Cerebellar cortex (tissue), 1 donor: ENCODE results near the gene EFCAB7.
"Not testable (repeated sequence)": the region's sequence is repeated elsewhere in the genome, so short reads cannot be mapped to it uniquely, and the experiment has no call there.

Experiments used
- DNase-seq: peaks from one replicate; pipeline ENCODE4 v3.0.0-alpha.2; 2015; ENCODE audit warnings: low spot score

Gene EFCAB7

DNA sequence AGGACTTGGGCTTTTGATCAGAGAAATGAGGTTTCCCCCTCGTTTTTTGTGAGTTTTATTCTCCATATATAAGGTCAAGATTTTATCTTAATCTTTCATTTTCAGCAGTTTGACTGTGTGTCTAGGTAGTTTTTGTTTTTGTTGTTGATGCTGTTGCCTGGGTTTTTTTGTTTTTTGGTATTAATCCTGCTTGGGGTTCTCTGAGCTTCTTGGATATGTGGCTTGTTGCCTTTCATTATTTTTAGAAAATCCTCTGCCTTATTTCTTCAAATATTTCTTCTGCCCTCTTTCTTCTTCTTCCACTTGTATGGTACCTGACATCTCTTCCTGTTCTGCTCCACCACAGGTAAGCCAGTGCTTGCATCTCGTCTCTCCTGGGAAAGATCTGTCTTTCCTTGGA is 25.0 kb downstream of the EFCAB7 start:
- no peak for DNase-seq

DNA sequence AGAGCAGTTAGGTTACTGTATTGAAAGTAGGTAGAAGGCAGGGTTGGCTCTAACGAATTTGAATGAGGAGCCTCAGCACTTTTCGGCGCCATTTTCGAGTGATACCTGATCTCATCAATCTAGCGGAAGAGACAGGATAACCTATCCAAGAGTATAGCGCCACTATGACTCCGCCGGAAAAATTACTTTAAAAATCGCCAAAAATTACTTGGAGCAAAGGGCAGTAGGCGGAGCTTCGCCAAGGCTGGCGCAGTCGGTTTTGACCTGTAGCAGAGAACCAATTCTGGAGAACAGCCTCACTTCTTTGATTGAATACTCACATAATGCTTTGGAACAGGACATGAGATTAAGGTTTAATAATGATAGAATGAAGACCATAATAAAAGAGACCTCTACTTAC is 25.6 kb downstream of the EFCAB7 start:
- no peak for DNase-seq

DNA sequence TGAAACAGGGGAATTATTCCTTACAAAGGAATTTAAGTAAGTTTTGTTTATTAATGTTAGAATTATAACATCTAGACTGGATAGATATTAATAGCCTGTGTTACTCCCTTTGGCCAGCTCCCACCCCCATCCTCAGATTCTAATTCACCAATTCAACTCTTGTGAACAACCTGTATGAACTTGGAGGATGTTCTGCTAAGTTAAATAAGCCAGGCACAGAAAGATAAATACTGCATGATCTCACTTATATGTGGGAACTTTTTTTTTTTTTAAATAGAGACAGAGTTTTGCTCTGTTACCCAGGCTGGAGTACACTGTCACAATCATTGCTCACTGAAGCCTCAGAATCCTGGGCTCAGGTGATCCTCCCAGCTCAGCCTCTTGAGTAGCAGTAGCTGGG is 32.2 kb downstream of the EFCAB7 start:
- DNase-seq = no peak

- DNase-seq = peak; percentile 27
Observed at GRCh38 chr1:63557365-63557987, 34.2 kb downstream of the EFCAB7 start.

GRCh38 chr1:63559357-63559756 is 36.0 kb downstream of the EFCAB7 start:
- DNase-seq = no peak

DNA sequence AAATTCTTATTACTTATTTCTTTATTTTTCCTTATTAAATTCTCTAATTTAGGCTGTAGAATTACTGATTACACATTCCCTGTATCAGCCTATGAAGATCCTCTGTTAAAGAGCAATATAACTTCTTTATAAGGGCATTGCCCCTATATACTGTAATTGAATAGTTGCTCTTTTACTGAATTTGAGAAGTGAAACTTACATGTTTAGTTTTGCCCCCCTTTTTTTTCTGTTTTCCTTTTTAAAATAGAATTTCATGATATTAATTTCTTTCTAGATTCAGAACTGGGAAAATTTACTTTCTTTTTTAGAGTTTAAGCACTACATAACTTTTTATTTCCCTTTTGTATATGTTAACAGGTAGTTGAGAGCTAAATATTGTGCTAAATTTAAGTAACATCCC is 40.4 kb downstream of the EFCAB7 start:
- no peak for DNase-seq

GRCh38 chr1:63569068-63569467 is 45.7 kb downstream of the EFCAB7 start:
- no peak for DNase-seq

- DNase-seq = no peak
Observed at GRCh38 chr1:63569640-63570316, 46.5 kb downstream of the EFCAB7 start.

DNA sequence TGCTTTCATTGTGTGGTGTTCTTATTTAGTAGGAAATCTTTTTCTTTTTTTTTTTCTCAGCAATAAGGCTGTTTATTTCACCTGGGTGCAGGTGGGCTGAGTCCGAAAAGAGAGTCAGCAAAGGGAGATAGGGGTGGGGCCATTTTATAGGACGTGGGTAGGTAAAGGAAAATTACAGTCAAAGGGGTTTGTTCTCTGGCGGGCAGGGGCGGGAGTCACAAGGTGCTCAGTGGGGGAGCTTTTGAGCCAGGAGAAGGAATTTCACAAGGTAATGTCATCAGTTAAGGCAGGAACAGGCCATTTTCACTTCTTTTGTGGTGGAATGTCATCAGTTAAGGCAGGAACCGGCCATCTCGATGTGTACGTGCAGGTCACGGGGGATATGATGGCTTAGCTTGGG is 49.4 kb downstream of the EFCAB7 start:
- DNase-seq = not testable (repeated sequence)

DNA sequence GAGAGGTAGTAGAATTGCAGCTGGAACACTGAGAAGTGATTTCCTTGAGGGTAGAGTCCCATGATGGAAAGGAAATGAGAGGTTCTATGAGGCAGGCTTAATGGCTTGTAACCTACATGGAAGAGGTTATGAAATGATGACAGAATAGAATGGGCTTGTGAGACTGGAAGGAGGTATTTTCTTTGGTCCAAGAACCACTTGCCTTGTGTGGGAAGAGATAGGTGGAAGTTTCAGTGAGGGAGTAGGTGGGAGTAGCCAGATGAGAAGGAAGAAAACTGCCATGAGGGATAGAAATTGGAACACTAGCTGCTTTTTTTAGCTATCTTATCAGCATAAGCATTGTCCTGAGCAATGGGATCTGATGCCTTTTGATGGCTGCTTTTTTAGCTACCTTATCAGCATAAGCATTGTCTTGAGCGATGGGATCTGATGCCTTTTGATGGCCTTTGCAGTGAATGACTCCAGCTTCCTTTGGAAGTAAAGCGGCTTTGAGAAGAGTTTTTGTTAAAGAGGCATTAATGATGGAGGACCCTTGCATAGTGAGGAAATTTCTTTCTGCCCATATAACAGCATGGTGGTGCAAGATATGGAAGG is 51.0 kb downstream of the EFCAB7 start:
- not testable (repeated sequence) for DNase-seq

- peak; percentile 42 for DNase-seq
Observed at GRCh38 chr1:63575340-63575826, 52.1 kb downstream of the EFCAB7 start.

DNA sequence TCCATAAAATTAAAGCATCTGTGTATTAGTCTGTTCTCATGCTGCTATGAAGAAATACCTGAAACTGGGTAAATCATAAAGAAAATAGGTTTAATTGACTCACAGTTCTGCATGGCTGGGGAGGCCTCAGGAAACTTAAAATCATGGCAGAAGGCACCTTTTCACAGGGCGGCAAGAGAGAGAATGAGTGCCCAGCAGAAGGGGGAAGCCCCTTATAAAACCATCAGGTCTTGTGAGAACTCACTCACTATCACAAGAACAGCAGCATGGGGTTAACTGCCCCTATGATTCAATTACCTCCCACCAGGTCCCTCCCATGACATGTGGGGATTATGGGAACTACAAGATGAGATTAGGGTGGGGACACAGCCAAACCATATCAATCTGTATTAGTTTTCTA is 63.0 kb downstream of the EFCAB7 start:
- DNase-seq = not testable (repeated sequence)

GRCh38 chr1:63590166-63590560 is 66.8 kb downstream of the EFCAB7 start:
- DNase-seq = no peak

DNA sequence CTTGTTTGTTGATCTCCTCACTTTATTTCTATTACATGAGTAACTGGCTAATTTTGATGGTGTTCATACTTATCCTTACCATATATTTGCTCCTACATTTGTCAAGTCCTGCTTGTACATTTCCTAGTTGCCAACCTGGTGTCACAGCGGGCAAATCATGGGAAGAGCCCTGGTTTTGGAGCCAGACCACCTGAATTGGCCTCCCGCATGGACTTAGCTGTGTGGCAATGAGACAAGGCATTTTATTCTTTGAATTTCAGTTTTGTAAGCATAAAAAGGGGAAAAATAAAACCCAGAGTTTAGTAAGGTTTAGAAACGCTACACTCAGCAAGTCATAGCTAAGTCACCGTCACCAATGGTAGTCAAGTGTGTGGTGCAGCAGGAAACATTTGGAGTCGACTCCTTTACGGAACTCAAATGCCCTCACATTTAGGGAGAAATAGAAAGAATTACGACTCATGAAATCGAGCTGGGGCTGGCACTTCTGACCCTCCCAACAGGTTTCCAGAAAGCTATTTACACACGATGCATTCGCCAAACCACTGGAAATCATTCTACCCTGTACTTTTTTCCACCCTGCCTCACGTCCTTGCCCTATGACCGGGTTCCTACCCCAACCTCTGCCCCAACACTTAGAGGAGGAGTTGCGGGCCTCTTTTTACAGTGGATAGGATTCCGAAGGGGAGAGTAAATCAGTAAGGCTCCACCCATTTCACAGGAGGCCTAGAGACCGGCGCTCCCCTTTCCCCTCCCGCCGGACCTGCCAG is 69.4 kb downstream of the EFCAB7 start:
- peak; percentile 48 for DNase-seq

DNA sequence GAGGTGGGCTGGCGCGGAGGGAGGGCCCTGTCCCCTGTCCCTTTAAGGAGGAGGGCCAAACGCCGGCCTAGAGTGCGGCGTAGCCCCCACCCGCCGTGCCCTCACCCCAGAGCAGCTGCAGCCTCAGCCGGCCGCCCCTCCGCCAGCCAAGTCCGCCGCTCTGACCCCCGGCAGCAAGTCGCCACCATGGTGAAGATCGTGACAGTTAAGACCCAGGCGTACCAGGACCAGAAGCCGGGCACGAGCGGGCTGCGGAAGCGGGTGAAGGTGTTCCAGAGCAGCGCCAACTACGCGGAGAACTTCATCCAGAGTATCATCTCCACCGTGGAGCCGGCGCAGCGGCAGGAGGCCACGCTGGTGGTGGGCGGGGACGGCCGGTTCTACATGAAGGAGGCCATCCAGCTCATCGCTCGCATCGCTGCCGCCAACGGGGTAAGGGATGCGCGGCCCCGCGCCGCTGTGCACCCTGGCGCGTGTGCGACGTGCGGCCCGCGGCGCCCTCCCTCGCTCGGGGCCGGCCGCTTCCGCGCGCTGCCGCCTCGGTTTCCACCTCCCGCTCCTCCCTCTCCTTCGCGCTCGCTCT is 70.1 kb downstream of the EFCAB7 start, which contains the start of gene PGM1:
TSS of gene PGM1 (plus strand) at position 109 of the 583 bp plus-strand sequence. CDS start at position 187, 78 bp downstream.
- peak; percentile 68 for DNase-seq

DNA sequence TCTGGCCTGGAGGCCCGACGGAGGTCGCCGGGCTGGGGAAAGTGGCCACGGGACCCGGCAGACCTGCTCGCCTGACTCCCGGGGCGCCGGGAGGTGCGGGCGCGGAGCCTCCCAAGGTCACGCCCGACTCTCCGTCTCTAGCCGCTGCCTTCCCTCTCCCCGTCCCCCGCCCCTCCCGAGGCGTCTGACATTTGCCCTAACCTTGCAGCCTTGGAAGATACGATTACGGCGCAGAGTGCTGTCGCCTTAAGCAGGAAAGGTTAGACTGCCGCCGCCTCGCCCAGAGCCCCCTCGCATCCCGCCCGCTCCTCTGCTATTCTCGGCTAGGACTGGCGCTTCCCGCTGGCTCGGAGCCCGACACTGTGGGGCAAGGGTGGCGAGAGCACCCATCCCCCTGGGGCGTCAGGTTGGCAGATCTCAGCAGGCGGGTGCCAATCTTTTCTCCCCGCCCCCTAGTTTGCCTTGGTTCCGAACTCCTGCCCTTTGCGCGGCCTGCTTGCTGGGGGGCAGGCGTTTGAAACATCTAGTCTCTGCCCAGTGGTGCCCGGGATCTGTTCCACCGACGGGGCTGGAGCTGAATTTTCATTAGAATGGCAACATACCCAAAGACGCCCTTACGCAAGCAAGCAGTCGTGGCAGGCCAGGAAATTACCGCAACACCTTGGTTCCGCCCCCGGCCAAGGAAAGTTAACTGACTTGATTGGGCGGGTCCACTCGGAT is 70.7 kb downstream of the EFCAB7 start:
- peak; percentile 44 for DNase-seq

DNA sequence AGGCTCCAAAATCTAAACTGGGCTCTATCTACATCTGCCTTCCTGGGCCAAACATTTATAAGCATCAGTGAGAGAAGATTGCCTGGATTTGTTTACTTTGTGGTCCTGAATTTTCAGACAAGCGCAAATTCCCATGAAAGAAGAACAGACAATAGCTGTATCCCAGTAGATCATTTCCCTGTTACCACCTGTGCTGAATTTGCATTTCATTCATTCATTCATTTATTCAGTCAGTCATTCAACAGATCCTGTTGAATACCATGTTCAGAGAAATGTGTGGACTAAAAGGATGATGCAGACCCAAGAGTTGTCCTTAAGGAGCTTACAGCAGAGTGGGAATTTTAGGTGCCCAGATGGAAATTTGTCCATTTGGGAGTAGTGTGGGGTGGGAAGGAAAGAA is 72.1 kb downstream of the EFCAB7 start:
- no peak for DNase-seq

DNA sequence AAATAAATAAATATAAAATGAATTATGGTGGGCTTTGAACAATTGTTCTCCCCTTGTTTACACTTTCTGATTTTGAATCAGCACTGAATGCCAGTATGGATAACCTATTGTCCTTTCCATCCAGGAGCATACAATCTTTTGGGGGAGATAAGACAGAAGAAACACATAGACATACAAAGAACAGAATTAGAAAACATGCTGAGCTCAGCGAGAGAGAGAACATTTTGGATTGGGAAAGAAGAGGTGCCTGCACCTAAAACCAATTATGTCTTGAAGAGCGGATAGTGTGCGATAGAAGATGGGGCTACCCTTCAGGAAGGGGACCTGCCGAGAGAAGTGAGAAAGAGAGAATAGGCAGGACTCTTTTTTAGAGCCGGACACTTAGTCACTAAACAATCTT is 76.5 kb downstream of the EFCAB7 start:
- DNase-seq = no peak

- DNase-seq = no peak
Observed at GRCh38 chr1:63600248-63600647, 76.9 kb downstream of the EFCAB7 start.

DNA sequence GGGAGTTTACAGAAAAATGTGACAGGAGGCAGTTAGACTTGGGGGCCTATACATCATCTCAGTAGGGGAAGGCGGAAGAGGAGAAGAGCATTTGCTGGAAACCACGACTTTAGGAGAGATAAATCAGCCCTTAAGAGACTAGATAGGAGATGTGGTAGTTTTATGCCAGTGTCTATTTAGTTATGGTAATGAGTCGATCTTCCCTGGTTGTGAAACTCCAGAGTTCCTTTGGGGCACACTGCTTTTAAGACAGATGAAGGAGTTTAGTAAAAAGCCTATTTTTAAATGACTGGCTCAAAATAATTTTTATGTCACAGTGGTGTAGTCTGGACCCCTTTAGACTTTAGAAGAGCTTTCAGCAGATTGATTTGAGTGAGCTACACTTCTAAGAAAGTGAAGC is 77.7 kb downstream of the EFCAB7 start:
- no peak for DNase-seq

DNA sequence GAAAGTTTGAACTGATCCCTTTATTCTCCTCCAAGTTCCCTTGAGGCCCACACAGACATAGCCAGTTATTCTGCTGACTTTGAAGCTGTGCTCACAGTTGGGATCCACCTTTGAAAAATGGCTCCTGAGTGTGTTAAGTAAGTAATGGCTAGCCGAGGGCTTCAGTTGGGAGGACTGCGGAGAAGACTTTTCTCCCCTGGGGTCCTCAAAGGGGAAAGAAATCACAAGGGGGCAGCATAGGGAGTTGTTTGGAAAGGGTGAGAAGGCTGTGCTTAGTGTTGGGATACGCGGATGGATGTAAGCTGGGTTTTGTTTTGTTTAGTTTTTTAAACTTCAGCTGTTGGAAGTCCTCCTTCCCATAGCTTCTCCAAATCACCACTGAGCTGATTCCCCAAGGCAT is 78.1 kb downstream of the EFCAB7 start:
- no peak for DNase-seq
